LoVo (cell line): ENCODE measurements around the gene RGPD3.
"Not testable (repeated sequence)": the region's sequence is repeated elsewhere in the genome, so short reads cannot be mapped to it uniquely, and the experiment has no call there.

Experiments used
- DNase-seq: peaks from one replicate; pipeline ENCODE4 v3.0.0-alpha.2; 2016; ENCODE audit warnings: low spot score

The RGPD3 gene

DNA sequence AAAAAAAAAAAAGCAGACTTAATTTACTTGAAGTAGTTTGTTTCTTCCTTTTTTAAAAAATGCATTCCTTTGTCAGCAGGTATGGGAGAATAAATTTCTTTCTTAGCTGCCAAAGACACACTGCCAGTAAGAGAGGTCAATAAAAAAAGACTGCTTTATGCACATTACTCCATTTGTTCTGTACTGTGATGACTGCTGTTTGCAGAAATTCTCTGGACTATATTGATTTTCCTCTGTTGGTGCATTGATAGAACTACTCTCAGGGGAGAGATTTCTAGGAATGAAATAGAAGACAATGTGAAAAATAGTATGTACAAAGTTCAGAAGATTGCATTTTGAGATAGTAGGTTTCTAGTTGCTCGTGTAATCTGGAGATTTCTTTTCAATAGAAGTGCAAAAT is 11.3 kb upstream of the RGPD3 start:
- not testable (repeated sequence) for DNase-seq

DNA sequence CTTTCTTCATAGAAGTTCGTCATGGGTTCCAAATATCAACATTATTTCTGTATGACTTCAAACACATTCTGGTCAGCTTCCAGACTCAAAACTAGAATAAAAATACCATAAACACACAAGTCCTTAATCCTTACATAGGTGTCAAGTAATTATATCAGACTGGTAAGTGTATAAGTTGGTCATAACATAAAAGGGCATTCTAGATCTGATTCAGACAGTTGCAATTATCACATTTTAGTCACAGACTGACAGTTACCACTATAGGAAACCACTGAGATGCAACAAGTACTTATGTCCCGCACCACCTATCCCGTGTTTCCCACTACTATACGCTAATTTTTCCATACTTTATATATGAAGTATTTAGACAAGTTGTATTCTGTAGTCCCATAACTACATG is 9.4 kb upstream of the RGPD3 start:
- not testable (repeated sequence) for DNase-seq

- DNase-seq: not testable (repeated sequence)
Measured at GRCh38 chr2:106470658-106471057, 2.4 kb upstream of the RGPD3 start.

DNA sequence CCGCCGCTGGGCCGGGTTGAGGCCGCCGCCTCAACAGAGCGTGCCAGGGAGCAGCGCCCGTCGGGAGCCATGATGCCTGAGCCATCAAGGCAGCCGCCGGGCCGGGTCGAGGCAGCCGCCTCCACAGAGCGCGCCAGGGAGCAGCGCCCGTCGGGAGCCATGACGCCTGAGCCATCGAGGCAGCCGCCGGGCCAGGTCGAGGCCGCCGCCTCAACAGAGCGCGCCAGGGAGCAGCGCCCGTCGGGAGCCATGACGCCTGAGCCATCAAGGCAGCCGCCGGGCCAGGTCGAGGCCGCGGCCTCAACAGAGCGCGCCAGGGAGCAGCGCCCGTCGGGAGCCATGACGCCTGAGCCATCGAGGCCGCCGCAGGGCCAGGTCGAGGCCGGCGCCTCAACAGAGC is 697 bp downstream of the RGPD3 start:
- not testable (repeated sequence) for DNase-seq

DNA sequence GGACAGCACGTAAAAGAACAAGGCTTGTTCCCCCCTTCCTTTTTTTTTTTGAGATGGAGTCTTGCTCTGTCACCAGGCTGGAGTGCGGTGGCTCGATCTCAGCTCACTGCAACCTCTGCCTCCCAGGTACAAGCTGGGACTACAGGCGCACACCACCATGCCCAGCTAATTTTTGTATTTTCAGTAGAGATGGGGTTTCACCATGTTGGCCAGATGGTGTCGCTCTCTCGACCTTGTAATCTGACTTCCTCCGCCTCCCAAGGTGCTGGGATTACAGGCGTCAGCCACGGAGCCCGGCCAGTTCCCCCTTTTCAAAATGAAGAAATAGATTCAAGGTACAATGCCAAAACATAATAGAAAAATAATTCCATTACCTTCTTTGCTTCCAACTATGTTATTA is 6.3 kb downstream of the RGPD3 start:
- not testable (repeated sequence) for DNase-seq

DNA sequence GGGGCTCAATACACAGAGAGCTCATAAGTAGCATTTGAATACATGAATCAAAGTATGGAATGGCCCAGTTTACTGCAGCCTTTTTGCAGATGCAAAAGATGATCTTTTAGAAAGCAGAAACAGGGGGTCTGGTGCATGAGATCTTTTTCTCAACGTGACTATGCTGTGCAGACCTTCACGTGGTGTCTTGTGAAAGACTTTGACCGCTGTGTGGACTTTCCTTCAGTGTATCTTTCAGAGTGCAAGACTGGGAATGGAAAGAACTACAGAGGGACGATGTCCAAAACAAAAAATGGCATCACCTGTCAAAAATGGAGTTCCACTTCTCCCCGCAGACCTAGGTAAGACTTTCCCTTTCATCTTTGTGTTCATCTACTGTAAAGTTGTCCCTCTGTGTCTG is 77.5 kb downstream of the RGPD3 start:
- not testable (repeated sequence) for DNase-seq

DNA sequence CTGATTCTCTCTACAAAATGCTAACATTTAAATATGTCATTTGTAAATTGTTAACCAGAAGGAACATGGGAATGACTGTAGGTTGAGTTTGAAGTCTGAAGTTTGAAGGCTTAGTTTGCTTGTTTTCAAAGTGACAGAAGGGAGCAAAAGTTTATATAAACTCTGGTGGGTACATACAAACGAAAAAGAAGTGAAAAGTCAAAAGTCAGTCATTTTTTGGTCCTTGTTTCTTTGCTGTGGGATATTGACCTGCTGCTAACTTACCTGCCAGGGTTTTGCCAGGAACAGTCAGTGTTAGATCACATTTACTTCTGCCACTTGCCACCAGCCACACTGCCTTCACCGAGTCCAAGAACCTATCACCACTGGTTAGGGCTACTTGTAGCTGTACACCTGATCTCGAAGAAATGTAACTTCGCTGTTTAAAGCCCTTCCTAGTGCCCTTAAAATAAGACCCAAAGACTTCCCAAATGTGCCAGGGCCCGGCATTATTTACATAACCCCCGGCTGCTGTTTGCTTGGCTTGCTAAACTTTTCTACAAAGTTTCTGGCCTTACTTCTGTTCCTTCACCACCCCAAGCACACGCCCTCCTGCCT is 79.3 kb downstream of the RGPD3 start:
- DNase-seq: not testable (repeated sequence)

- not testable (repeated sequence) for DNase-seq
Measured at GRCh38 chr2:106384548-106384947, 83.7 kb downstream of the RGPD3 start.

GRCh38 chr2:106381867-106382266 is 86.3 kb downstream of the RGPD3 start:
- DNase-seq: not testable (repeated sequence)

- DNase-seq: not testable (repeated sequence)
Measured at GRCh38 chr2:106379567-106379966, 88.6 kb downstream of the RGPD3 start.

GRCh38 chr2:106369182-106369581 is 99.0 kb downstream of the RGPD3 start:
- DNase-seq: not testable (repeated sequence)

- DNase-seq: no peak
Measured at GRCh38 chr2:106366204-106366885, 101.9 kb downstream of the RGPD3 start.

- no peak for DNase-seq
Measured at GRCh38 chr2:106363791-106364190, 104.4 kb downstream of the RGPD3 start.

DNA sequence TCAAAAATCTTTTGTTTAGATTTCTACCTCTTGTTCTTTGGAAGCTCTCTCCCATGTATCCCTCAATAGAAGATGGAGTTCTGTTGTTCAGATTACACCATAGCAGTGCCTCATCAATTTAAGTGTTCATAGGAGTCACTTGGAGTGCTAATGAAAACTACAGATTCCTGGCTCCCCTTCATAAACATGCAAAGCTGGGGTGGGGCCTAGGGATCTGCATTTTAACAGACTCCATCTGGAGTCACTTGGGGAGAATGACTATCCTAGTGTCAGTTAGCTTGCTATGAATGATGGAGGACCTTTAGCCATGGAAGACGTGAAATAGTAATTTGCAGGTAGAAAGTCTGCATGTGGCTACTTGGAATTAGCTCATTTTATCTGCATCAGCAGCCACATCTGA is 105.4 kb downstream of the RGPD3 start:
- DNase-seq: no peak

DNA sequence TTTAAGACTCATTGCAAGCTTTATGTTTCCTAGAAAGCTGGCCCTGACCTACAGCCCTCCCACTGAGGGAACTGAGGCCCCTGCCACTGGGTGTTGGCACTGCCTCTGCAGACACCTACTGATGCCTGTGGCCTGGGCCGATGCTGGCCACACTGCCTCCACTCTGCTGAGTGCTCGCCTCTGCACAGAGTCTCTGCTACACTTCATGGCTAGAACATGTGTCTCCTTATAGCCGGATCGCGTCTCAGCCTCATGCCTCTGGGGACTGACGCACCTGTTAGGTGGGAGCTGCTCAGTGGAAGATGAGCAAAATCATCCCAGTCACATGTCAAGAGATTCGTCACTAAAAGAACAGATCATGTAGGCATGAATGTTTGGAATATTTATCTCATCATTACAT is 108.7 kb downstream of the RGPD3 start:
- DNase-seq: no peak

DNA sequence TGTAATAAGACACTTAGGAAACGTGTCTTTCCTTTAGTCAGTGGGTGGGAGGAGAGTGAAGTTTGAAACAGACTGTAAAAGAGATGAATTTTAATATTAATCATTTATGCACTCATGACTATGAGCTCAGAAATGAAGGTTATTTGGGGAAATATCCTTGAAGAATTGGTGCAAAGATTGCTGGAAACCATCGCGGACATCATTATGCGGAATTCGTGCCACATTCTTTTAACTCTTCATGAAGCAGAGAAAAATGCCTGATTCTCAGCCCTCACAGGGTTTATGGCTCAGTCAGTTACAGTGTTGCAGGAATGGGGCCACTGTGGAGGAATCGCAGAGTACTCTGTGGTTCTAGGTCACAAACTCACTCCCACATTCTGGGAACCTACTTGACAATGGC is 109.7 kb downstream of the RGPD3 start:
- no peak for DNase-seq

- DNase-seq: no peak
Measured at GRCh38 chr2:106358081-106358480, 110.1 kb downstream of the RGPD3 start.

DNA sequence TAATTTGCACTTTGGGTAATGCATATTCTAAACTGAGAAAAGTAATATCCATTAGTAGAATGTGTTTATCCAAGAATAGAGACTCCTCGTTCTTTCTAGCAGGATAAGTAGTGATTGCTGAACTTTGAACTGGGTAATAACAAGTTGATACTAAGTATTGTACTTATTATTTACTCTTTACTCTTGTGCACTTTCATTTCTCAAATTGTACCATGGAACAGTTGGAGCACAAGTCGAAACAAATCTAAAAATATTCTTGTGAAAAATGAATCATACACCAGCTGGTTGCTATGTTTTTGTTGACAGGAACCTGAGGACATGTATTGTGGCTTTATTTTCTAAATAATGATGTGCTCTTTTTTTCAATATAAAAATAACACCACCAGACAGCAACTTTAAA is 111.9 kb downstream of the RGPD3 start:
- DNase-seq: no peak

- no peak for DNase-seq
Measured at GRCh38 chr2:106353676-106354075, 114.5 kb downstream of the RGPD3 start.

- no peak for DNase-seq
Measured at GRCh38 chr2:106350980-106351379, 117.2 kb downstream of the RGPD3 start.

DNA sequence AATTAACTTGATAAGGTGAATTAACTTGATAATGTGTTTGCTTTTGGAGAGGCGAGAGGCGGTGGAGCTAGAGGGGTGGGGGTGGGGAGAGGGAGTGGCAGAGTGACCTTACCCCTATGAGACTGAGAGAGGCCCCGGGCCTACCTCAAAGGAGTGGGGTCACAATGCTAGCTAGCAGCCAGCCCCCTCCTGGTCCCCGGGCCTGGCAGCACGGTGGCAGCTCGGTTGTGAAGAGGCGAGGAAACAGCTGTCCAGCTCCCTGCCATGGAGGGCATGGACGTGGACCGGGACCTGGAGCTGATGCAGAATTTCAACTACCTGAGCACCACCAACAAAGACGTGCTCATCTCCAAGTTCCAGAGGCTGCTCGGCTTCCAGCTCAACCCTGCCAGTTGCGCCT is 123.9 kb downstream of the RGPD3 start:
- DNase-seq: no peak

DNA sequence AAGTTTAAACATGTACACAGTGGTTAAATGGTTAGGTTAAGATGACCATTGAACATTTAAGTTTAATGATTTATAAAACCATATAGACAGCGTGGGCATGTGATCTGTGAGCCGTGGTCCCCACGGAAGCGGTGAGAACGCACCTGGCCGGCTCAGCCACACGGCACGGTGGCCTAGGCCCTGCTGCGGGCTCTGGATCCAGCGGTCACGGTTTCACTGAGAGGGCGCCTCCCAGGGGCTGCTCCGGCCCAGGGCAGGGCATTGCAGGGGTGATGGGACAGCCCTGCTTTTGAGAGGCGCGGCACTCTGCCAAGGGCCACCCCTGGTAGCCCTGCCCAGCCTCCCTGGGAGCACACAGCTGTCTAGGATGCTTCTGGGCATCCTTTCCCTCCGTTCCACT is 124.9 kb downstream of the RGPD3 start:
- no peak for DNase-seq

DNA sequence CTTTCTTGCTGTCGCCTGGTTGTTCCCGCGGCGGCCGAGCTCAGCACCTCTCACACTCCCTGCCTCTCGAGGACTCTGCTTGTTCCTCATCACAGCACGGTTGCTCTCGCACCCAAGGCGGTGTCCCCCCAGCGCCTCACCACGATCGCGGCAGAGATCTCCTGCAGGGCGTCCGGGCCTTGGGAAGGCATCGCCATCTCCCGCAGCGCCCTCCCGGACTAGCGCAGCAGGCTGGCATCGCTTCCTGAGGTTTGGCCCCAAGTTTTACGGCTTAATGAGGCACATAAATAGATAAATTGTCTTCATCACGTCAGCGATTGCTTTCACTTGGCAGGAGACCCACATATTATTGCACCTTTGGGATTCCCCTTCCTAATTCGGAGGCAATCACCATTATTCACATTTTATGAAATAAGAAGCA is 125.4 kb downstream of the RGPD3 start:
- DNase-seq: no peak

DNA sequence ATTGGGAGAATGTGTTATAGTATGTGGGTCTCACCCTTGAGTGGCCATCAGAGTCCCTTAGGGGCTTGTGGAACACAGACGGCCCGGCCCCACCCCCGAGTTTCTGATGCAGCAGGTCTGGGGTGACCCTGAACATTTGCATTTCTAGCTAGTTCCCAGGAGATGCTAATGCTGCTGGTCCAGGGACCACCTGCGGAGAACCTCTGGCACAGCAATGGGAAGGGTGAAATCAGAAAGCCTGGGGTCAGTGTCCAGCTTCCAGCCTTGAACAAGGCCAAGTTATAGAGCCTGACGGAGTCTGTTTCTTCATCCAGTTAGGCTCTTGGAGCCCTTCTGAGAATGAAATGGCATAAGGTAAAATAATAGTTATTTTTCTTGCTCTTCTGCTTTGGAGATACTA is 126.5 kb downstream of the RGPD3 start:
- DNase-seq: no peak
